Measurements from ENCODE around the gene LRBA. TPM values are rescaled to one million over a fixed set of nuclear protein-coding genes. Genes with fewer than 3 reads are reported as not detected.
A peak's percentile ranks its signal among the peaks of the same experiment; 100 is the strongest.
"Not testable (repeated sequence)": the region's sequence is repeated elsewhere in the genome, so short reads cannot be mapped to it uniquely, and the experiment has no call there.

LRBA gene
- total RNA-seq, 1 donor from 2014 or later = 31.0 TPM

- no peak for DNase-seq (ENCODE audit: low read depth in 2 of 2)
Observed at GRCh38 chr4:150431221-150431620, 583.9 kb downstream of the LRBA start.

- no peak for DNase-seq (ENCODE audit: low read depth in 2 of 2)
Observed at GRCh38 chr4:150425161-150425560, 589.9 kb downstream of the LRBA start.

- no peak for DNase-seq (ENCODE audit: low read depth in 2 of 2)
Observed at GRCh38 chr4:150423503-150423902, 591.6 kb downstream of the LRBA start.

- no peak for DNase-seq (ENCODE audit: low read depth in 2 of 2)
Observed at GRCh38 chr4:150423074-150423473, 592.0 kb downstream of the LRBA start.

- no peak for DNase-seq (ENCODE audit: low read depth in 2 of 2)
Observed at GRCh38 chr4:150421612-150422011, 593.5 kb downstream of the LRBA start.

- no peak for DNase-seq (ENCODE audit: low read depth in 2 of 2)
Observed at GRCh38 chr4:150419939-150420338, 595.1 kb downstream of the LRBA start.

GRCh38 chr4:150418757-150419410 lies 596.2 kb downstream of the LRBA start:
- no peak for DNase-seq (ENCODE audit: low read depth in 2 of 2)

GRCh38 chr4:150415213-150415612 lies 599.9 kb downstream of the LRBA start:
- peak in 1 of 2 donors; percentile 1 for DNase-seq (ENCODE audit: low read depth in 2 of 2)

- DNase-seq (ENCODE audit: low read depth in 2 of 2) = peak; percentile 33 to 46
Observed at GRCh38 chr4:150411520-150411919, 603.6 kb downstream of the LRBA start.

GRCh38 chr4:150402871-150403272 lies 612.2 kb downstream of the LRBA start:
- DNase-seq (ENCODE audit: low read depth in 2 of 2) = peak; percentile 46 to 67

- DNase-seq (ENCODE audit: low read depth in 2 of 2) = no peak
Observed at GRCh38 chr4:150401083-150401687, 613.9 kb downstream of the LRBA start.

- DNase-seq (ENCODE audit: low read depth in 2 of 2) = no peak
Observed at GRCh38 chr4:150395872-150396271, 619.2 kb downstream of the LRBA start.

GRCh38 chr4:150394046-150394445 lies 621.0 kb downstream of the LRBA start:
- DNase-seq (ENCODE audit: low read depth in 2 of 2) = no peak

GRCh38 chr4:150391052-150391451 lies 624.0 kb downstream of the LRBA start:
- DNase-seq (ENCODE audit: low read depth in 2 of 2) = no peak

- no peak for DNase-seq (ENCODE audit: low read depth in 2 of 2)
Observed at GRCh38 chr4:150390531-150390910, 624.6 kb downstream of the LRBA start.

- no peak for DNase-seq (ENCODE audit: low read depth in 2 of 2)
Observed at GRCh38 chr4:150389896-150390530, 625.1 kb downstream of the LRBA start.

GRCh38 chr4:150387981-150388380 lies 627.1 kb downstream of the LRBA start:
- no peak for DNase-seq (ENCODE audit: low read depth in 2 of 2)

GRCh38 chr4:150386415-150386814 lies 628.7 kb downstream of the LRBA start:
- not testable (repeated sequence) for DNase-seq (ENCODE audit: low read depth in 2 of 2)

GRCh38 chr4:150385606-150386005 lies 629.5 kb downstream of the LRBA start:
- DNase-seq (ENCODE audit: low read depth in 2 of 2) = peak in 1 of 2 donors; percentile 26

- DNase-seq (ENCODE audit: low read depth in 2 of 2) = no peak
Observed at GRCh38 chr4:150384249-150384648, 630.8 kb downstream of the LRBA start.

GRCh38 chr4:150382028-150382427 lies 633.1 kb downstream of the LRBA start:
- DNase-seq (ENCODE audit: low read depth in 2 of 2) = no peak

GRCh38 chr4:150381609-150382008 lies 633.5 kb downstream of the LRBA start:
- DNase-seq (ENCODE audit: low read depth in 2 of 2) = no peak

GRCh38 chr4:150381036-150381435 lies 634.0 kb downstream of the LRBA start:
- DNase-seq (ENCODE audit: low read depth in 2 of 2) = no peak

All from lung microvascular endothelial cell (primary cell).